ENCODE measurements around the gene CPSF3. TPM values are rescaled to one million over a fixed set of nuclear protein-coding genes. Genes with fewer than 3 reads are reported as not detected.

Gene CPSF3
- total RNA-seq, 2 experiments from 2014 or later: 64.5 to 65.7 TPM

GRCh38 chr2:9416267-9416961, 7.0 kb upstream of the CPSF3 start:
- no peak overlapping the region for H3K4me3 Mint-ChIP-seq
- no peaks in the 10 kb centered on the region for H3K27me3 Mint-ChIP-seq (ENCODE audit: low read depth)
- no peak for DNase-seq
- H3K9me3 Mint-ChIP-seq: no peaks in the 10 kb centered on the region
- CTCF ChIA-PET: no interaction called here
- intact Hi-C loops (cut with micrococcal nuclease): no loop called here
- no peak overlapping the region for H3K27ac Mint-ChIP-seq
- H3K4me1 Mint-ChIP-seq (ENCODE audit: low read depth): peaks cover 39% of the 10 kb centered on the region
- H3K36me3 Mint-ChIP-seq (ENCODE audit: low read depth): peaks cover 37% of the 10 kb centered on the region

GRCh38 chr2:9416962-9417316, 6.5 kb upstream of the CPSF3 start:
- CTCF ChIA-PET: no interaction called here
- Mint-ChIP-seq H3K4me1 (ENCODE audit: low read depth) (peaks cover 44% of the 10 kb centered on the region), H3K36me3 (ENCODE audit: low read depth) (peaks cover 40% of the 10 kb centered on the region)

GRCh38 chr2:9417725-9418124, 5.7 kb upstream of the CPSF3 start:
- intact Hi-C loops (cut with micrococcal nuclease): no loop called here
- Mint-ChIP-seq H3K36me3 (ENCODE audit: low read depth) (peaks cover 40% of the 10 kb centered on the region), H3K27ac (no peak overlapping the region), H3K27me3 (ENCODE audit: low read depth) (no peaks in the 10 kb centered on the region), H3K9me3 (no peaks in the 10 kb centered on the region), H3K4me3 (no peak overlapping the region), H3K4me1 (ENCODE audit: low read depth) (peaks cover 50% of the 10 kb centered on the region)
- CTCF ChIA-PET: interaction anchor here (0.6 kb wide), 1 partner anchor 212 kb away, joined by 6 read pairs; no protein-coding TSS in a partner anchor
- DNase-seq: no peak

More at GRCh38 chr2:9416962-9417316, 6.5 kb upstream of the CPSF3 start:
- Mint-ChIP-seq H3K4me3 (no peak overlapping the region), H3K27ac (no peak overlapping the region), H3K27me3 (ENCODE audit: low read depth) (no peaks in the 10 kb centered on the region), H3K9me3 (no peaks in the 10 kb centered on the region)
- DNase-seq: no peak
- intact Hi-C loops (cut with micrococcal nuclease): no loop called here

- Mint-ChIP-seq H3K4me3 (no peak overlapping the region), H3K4me1 (ENCODE audit: low read depth) (peaks cover 50% of the 10 kb centered on the region), H3K36me3 (ENCODE audit: low read depth) (peaks cover 37% of the 10 kb centered on the region), H3K27me3 (ENCODE audit: low read depth) (no peaks in the 10 kb centered on the region), H3K9me3 (no peaks in the 10 kb centered on the region), H3K27ac (no peak overlapping the region)
- intact Hi-C loops (cut with micrococcal nuclease): no loop called here
- no peak for DNase-seq
- CTCF ChIA-PET: no interaction called here
These were observed 4.7 kb upstream of the CPSF3 start for GRCh38 chr2:9418746-9419145.

GRCh38 chr2:9419541-9419940, 3.9 kb upstream of the CPSF3 start:
- no peaks in the 10 kb centered on the region for H3K27me3 Mint-ChIP-seq (ENCODE audit: low read depth)
- intact Hi-C loops (cut with micrococcal nuclease): no loop called here
- no peak for DNase-seq
- H3K4me3 Mint-ChIP-seq: no peak overlapping the region
- H3K36me3 Mint-ChIP-seq (ENCODE audit: low read depth): peaks cover 33% of the 10 kb centered on the region
- no peaks in the 10 kb centered on the region for H3K9me3 Mint-ChIP-seq
- no peak overlapping the region for H3K27ac Mint-ChIP-seq
- CTCF ChIA-PET: no interaction called here
- peaks cover 51% of the 10 kb centered on the region for H3K4me1 Mint-ChIP-seq (ENCODE audit: low read depth)

- intact Hi-C loops (cut with micrococcal nuclease): loop anchor here (5.0 kb wide), 5 partner anchors 278 to 738 kb away; partner anchors contain the start of genes ID2 and MBOAT2
- CTCF ChIA-PET: no interaction called here
- Mint-ChIP-seq H3K27ac (no peak overlapping the region), H3K36me3 (ENCODE audit: low read depth) (peaks cover 33% of the 10 kb centered on the region), H3K4me1 (ENCODE audit: low read depth) (peaks cover 51% of the 10 kb centered on the region), H3K9me3 (no peaks in the 10 kb centered on the region), H3K27me3 (ENCODE audit: low read depth) (no peaks in the 10 kb centered on the region), H3K4me3 (peak overlapping the region; percentile 22)
- no peak for DNase-seq
These were observed 3.0 kb upstream of the CPSF3 start for GRCh38 chr2:9420495-9420894.

GRCh38 chr2:9422321-9423099, 944 bp upstream of the CPSF3 start:
- CTCF ChIA-PET: interaction anchor here (0.6 kb wide), 1 partner anchor 183 kb away, joined by 3 read pairs; no protein-coding TSS in a partner anchor
- no peak overlapping the region for H3K4me3 Mint-ChIP-seq

GRCh38 chr2:9423922-9424272, 443 bp downstream of the CPSF3 start:
- H3K9me3 Mint-ChIP-seq: no peaks in the 10 kb centered on the region
- H3K4me1 Mint-ChIP-seq (ENCODE audit: low read depth): peaks cover 34% of the 10 kb centered on the region
- no peaks in the 10 kb centered on the region for H3K27me3 Mint-ChIP-seq (ENCODE audit: low read depth)
- no peak overlapping the region for H3K4me3 Mint-ChIP-seq
- H3K36me3 Mint-ChIP-seq (ENCODE audit: low read depth): peaks cover 16% of the 10 kb centered on the region
- DNase-seq: peak; percentile 52
- peak overlapping the region; percentile 92 for H3K27ac Mint-ChIP-seq
- intact Hi-C loops (cut with micrococcal nuclease): loop anchor here (1.0 to 5.0 kb wide), 12 partner anchors 49 to 742 kb away; partner anchors contain the start of genes ADAM17, ASAP2, ID2 and MBOAT2
- CTCF ChIA-PET: interaction anchor here (0.6 kb wide), 1 partner anchor 11 kb away, joined by 6 read pairs; no protein-coding TSS in a partner anchor

More at GRCh38 chr2:9422321-9423099, 944 bp upstream of the CPSF3 start:
- no peaks in the 10 kb centered on the region for H3K9me3 Mint-ChIP-seq
- intact Hi-C loops (cut with micrococcal nuclease): loop anchor here (1.0 to 5.0 kb wide), 12 partner anchors 51 to 740 kb away; partner anchors contain the start of genes ADAM17, ASAP2, ID2 and MBOAT2
- H3K27me3 Mint-ChIP-seq (ENCODE audit: low read depth): no peaks in the 10 kb centered on the region
- peaks cover 24% of the 10 kb centered on the region for H3K36me3 Mint-ChIP-seq (ENCODE audit: low read depth)
- H3K27ac Mint-ChIP-seq: peak overlapping the region; percentile 88
- DNase-seq: peak; percentile 65
- peaks cover 39% of the 10 kb centered on the region for H3K4me1 Mint-ChIP-seq (ENCODE audit: low read depth)

GRCh38 chr2:9424447-9425164, 1.2 kb downstream of the CPSF3 start:
- intact Hi-C loops (cut with micrococcal nuclease): loop anchor here (5.0 kb wide), 5 partner anchors 282 to 742 kb away; partner anchors contain the start of genes ID2 and MBOAT2
- CTCF ChIA-PET: no interaction called here
- Mint-ChIP-seq H3K4me3 (no peak overlapping the region), H3K36me3 (ENCODE audit: low read depth) (peaks cover 19% of the 10 kb centered on the region), H3K4me1 (ENCODE audit: low read depth) (peaks cover 27% of the 10 kb centered on the region), H3K27me3 (ENCODE audit: low read depth) (no peaks in the 10 kb centered on the region), H3K9me3 (no peaks in the 10 kb centered on the region), H3K27ac (peak overlapping the region; percentile 92)
- peak; percentile 22 for DNase-seq

GRCh38 chr2:9428965-9429577, 5.6 kb downstream of the CPSF3 start:
- Mint-ChIP-seq H3K27ac (no peak overlapping the region), H3K27me3 (ENCODE audit: low read depth) (no peaks in the 10 kb centered on the region), H3K4me1 (ENCODE audit: low read depth) (peaks cover 16% of the 10 kb centered on the region), H3K36me3 (ENCODE audit: low read depth) (peaks cover 36% of the 10 kb centered on the region), H3K9me3 (no peaks in the 10 kb centered on the region), H3K4me3 (no peak overlapping the region)
- no peak for DNase-seq
- intact Hi-C loops (cut with micrococcal nuclease): no loop called here
- CTCF ChIA-PET: no interaction called here

GRCh38 chr2:9430316-9431293, 7.2 kb downstream of the CPSF3 start:
- intact Hi-C loops (cut with micrococcal nuclease): no loop called here
- Mint-ChIP-seq H3K27ac (peak overlapping the region; percentile 83), H3K27me3 (ENCODE audit: low read depth) (no peaks in the 10 kb centered on the region), H3K36me3 (ENCODE audit: low read depth) (peaks cover 38% of the 10 kb centered on the region), H3K4me1 (ENCODE audit: low read depth) (peaks cover 14% of the 10 kb centered on the region), H3K4me3 (no peak overlapping the region), H3K9me3 (no peaks in the 10 kb centered on the region)
- peak; percentile 8 for DNase-seq
- CTCF ChIA-PET: no interaction called here

Measured in activated naive CD4-positive, alpha-beta T cell treated with anti-CD3 and anti-CD28 coated beads for 36 hours (primary cell).